IPS DF 6.9 (cell line): Measurements from ENCODE around the gene GPRC5A.
A peak's percentile ranks its signal among the peaks of the same experiment; 100 is the strongest.

ENCODE experiments used
- DNase-seq: peaks from one replicate; pipeline ENCODE4 v3.0.0-alpha.2; 2013; ENCODE audit warnings: low read depth, low spot score
- H3K27ac ChIP-seq: one replicate; pipeline ENCODE4 v1.5.1; 2013; ENCODE audit warnings: low read length, control low read depth
- H3K27me3 ChIP-seq: 2 replicates; pipeline ENCODE4 v1.6.1; 2013; ENCODE audit warnings: mild to moderate bottlenecking, low read length; ENCODE audit not compliant: control insufficient read depth, insufficient read depth
- H3K36me3 ChIP-seq: 2 replicates; pipeline ENCODE4 v1.6.1; 2013; ENCODE audit warnings: low read length; ENCODE audit not compliant: control insufficient read depth, insufficient read depth
- H3K4me1 ChIP-seq: 2 replicates; pipeline ENCODE4 v1.6.1; 2013; ENCODE audit warnings: low read length; ENCODE audit not compliant: control insufficient read depth, insufficient read depth
- H3K4me3 ChIP-seq: 2 replicates; pipeline ENCODE4 v1.5.1; 2013; ENCODE audit warnings: mild to moderate bottlenecking, low read length
- H3K9me3 ChIP-seq: 2 replicates; pipeline ENCODE4 v1.6.1; 2013; ENCODE audit warnings: low read length, inconsistent platforms; ENCODE audit not compliant: control insufficient read depth, insufficient read depth
- WGBS: extraction: QIAGEN DNeasy Blood & Tissue Kit; methylation state at CpG from one replicate; pipeline ENCODE4 v1.1.7; 2013; ENCODE audit warnings: mixed read lengths, missing lambda C conversion rate; ENCODE audit not compliant: insufficient read length, insufficient coverage; 5-methylcytosine and 5-hydroxymethylcytosine counted together

The GPRC5A gene

GRCh38 chr12:12912711-12913110, 21.3 kb downstream of the GPRC5A start:
- no peaks in the 10 kb centered on the region for H3K9me3 ChIP-seq
- no peak overlapping the region for H3K27ac ChIP-seq
- WGBS, result no CpG with 5 or more reads among the region's 5 CpGs
- no peak for DNase-seq
- H3K36me3 ChIP-seq, result no peaks in the 10 kb centered on the region
- H3K4me1 ChIP-seq, result peaks cover 1% of the 10 kb centered on the region; the same call in 1 of the 2 replicates
- no peak overlapping the region for H3K4me3 ChIP-seq
- no peaks in the 10 kb centered on the region for H3K27me3 ChIP-seq

- no peaks in the 10 kb centered on the region for H3K36me3 ChIP-seq
- no peak for DNase-seq
- H3K4me1 ChIP-seq, result peaks cover 1% of the 10 kb centered on the region; the same call in 1 of the 2 replicates
- no peaks in the 10 kb centered on the region for H3K27me3 ChIP-seq
- no peak overlapping the region for H3K4me3 ChIP-seq
- no peaks in the 10 kb centered on the region for H3K9me3 ChIP-seq
- no CpG with 5 or more reads among the region's 10 CpGs for WGBS
- H3K27ac ChIP-seq, result no peak overlapping the region
Measured at GRCh38 chr12:12915656-12916055, 24.3 kb downstream of the GPRC5A start.

- peak; percentile 82 for DNase-seq
- no peak overlapping the region for H3K4me3 ChIP-seq
- H3K4me1 ChIP-seq, result peaks cover 1% of the 10 kb centered on the region; the same call in 1 of the 2 replicates
- WGBS, result no CpG with 5 or more reads among the region's 19 CpGs
- no peaks in the 10 kb centered on the region for H3K9me3 ChIP-seq
- H3K27me3 ChIP-seq, result no peaks in the 10 kb centered on the region
- no peak overlapping the region for H3K27ac ChIP-seq
- no peaks in the 10 kb centered on the region for H3K36me3 ChIP-seq
Measured at GRCh38 chr12:12916135-12916944, 25.0 kb downstream of the GPRC5A start.

GRCh38 chr12:12917517-12917916, 26.2 kb downstream of the GPRC5A start:
- WGBS, result no CpG with 5 or more reads among the region's 2 CpGs
- Histone ChIP-seq H3K4me3 (no peak overlapping the region), H3K36me3 (no peaks in the 10 kb centered on the region), H3K4me1 (peaks cover 1% of the 10 kb centered on the region; the same call in 1 of the 2 replicates), H3K27ac (no peak overlapping the region), H3K27me3 (no peaks in the 10 kb centered on the region), H3K9me3 (no peaks in the 10 kb centered on the region)
- DNase-seq, result no peak

- no peak overlapping the region for H3K27ac ChIP-seq
- DNase-seq, result no peak
- H3K4me1 ChIP-seq, result peaks cover 1% of the 10 kb centered on the region; the same call in 1 of the 2 replicates
- H3K36me3 ChIP-seq, result no peaks in the 10 kb centered on the region
- H3K4me3 ChIP-seq, result no peak overlapping the region
- no peaks in the 10 kb centered on the region for H3K9me3 ChIP-seq
- H3K27me3 ChIP-seq, result no peaks in the 10 kb centered on the region
- no CpG with 5 or more reads among the region's 6 CpGs for WGBS
Measured at GRCh38 chr12:12918781-12919389, 27.5 kb downstream of the GPRC5A start.

- Histone ChIP-seq H3K36me3 (no peaks in the 10 kb centered on the region), H3K9me3 (no peaks in the 10 kb centered on the region), H3K4me1 (peaks cover 1% of the 10 kb centered on the region; the same call in 1 of the 2 replicates), H3K27me3 (no peaks in the 10 kb centered on the region), H3K4me3 (no peak overlapping the region), H3K27ac (no peak overlapping the region)
- DNase-seq, result no peak
- WGBS, result no CpG with 5 or more reads among the region's 5 CpGs
Measured at GRCh38 chr12:12919666-12920435, 28.5 kb downstream of the GPRC5A start.

GRCh38 chr12:12922191-12922616, 30.8 kb downstream of the GPRC5A start:
- no peak for DNase-seq
- no CpG with 5 or more reads among the region's 6 CpGs for WGBS
- Histone ChIP-seq H3K9me3 (no peaks in the 10 kb centered on the region), H3K27ac (no peak overlapping the region), H3K4me1 (no peaks in the 10 kb centered on the region), H3K27me3 (no peaks in the 10 kb centered on the region), H3K36me3 (no peaks in the 10 kb centered on the region), H3K4me3 (no peak overlapping the region)

GRCh38 chr12:12922978-12923377, 31.6 kb downstream of the GPRC5A start:
- H3K36me3 ChIP-seq, result no peaks in the 10 kb centered on the region
- H3K4me3 ChIP-seq, result no peak overlapping the region
- DNase-seq, result no peak
- H3K9me3 ChIP-seq, result no peaks in the 10 kb centered on the region
- H3K4me1 ChIP-seq, result no peaks in the 10 kb centered on the region
- no peaks in the 10 kb centered on the region for H3K27me3 ChIP-seq
- WGBS, result no CpG with 5 or more reads among the region's 7 CpGs
- H3K27ac ChIP-seq, result no peak overlapping the region

GRCh38 chr12:12924169-12924568, 32.8 kb downstream of the GPRC5A start:
- Histone ChIP-seq H3K27ac (no peak overlapping the region), H3K4me1 (no peaks in the 10 kb centered on the region), H3K4me3 (no peak overlapping the region), H3K9me3 (no peaks in the 10 kb centered on the region), H3K36me3 (no peaks in the 10 kb centered on the region), H3K27me3 (no peaks in the 10 kb centered on the region)
- no CpG with 5 or more reads among the region's 4 CpGs for WGBS
- DNase-seq, result no peak

- no CpG with 5 or more reads among the region's 1 CpG for WGBS
- Histone ChIP-seq H3K4me3 (no peak overlapping the region), H3K27me3 (no peaks in the 10 kb centered on the region), H3K36me3 (no peaks in the 10 kb centered on the region), H3K27ac (no peak overlapping the region), H3K4me1 (no peaks in the 10 kb centered on the region), H3K9me3 (no peaks in the 10 kb centered on the region)
- no peak for DNase-seq
Measured at GRCh38 chr12:12925388-12925787, 34.0 kb downstream of the GPRC5A start.
